HG03565 (cell line): ENCODE data around the gene SGCA.

Experiments
- ATAC-seq: cut with Tn5 transposase; IDR thresholded peaks from one replicate; pipeline ENCODE4 v1.9.1; 2021; ENCODE audit warnings: mild to moderate bottlenecking, moderate library complexity; ENCODE audit not compliant: unreplicated experiment

SGCA gene

GRCh38 chr17:50166518-50167181, 845 bp downstream of the SGCA start:
- no peak for ATAC-seq

- ATAC-seq = no peak
These were observed 1.6 kb downstream of the SGCA start for GRCh38 chr17:50167371-50167770.

DNA sequence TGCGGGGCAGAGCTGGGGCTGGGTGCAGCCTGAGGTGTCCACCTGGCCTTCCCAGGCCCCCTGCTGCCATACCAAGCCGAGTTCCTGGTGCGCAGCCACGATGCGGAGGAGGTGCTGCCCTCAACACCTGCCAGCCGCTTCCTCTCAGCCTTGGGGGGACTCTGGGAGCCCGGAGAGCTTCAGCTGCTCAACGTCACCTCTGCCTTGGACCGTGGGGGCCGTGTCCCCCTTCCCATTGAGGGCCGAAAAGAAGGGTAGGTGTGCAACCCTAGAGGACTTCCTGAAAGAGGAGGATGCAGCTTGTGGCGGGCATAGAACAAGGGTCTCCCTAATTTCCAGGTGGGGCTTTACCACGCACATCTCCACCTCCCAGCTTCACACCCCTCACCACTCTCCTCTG, 2.5 kb downstream of the SGCA start:
- no peak for ATAC-seq

DNA sequence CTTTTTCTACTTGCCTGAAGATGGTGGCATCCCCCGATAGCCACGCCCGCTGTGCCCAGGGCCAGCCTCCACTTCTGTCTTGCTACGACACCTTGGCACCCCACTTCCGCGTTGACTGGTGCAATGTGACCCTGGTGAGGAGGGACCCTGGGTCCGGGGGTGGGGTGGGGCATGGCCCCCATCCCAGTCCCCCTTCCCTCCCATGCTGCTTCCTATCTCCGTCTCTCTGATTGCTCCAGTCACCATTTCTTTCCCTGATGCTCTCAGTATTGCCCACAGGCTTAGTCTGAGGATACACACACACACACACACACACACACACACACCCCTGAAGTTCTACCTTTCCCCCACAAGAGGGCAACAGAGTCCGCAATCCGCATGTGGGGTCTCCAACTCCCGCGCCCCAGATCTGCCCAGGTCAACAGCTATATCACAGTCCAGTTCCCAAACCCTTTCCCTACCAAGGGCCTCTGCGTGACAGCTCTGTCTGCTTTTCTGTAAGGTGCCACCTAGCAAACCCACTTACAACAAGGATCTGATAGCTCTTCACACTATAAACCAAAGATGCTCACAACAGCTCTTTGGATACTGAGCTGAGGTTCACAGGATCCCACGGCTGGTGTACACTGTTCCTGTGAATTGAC, 3.4 kb downstream of the SGCA start:
- no peak for ATAC-seq

GRCh38 chr17:50169881-50170459, 4.2 kb downstream of the SGCA start:
- no peak for ATAC-seq

DNA sequence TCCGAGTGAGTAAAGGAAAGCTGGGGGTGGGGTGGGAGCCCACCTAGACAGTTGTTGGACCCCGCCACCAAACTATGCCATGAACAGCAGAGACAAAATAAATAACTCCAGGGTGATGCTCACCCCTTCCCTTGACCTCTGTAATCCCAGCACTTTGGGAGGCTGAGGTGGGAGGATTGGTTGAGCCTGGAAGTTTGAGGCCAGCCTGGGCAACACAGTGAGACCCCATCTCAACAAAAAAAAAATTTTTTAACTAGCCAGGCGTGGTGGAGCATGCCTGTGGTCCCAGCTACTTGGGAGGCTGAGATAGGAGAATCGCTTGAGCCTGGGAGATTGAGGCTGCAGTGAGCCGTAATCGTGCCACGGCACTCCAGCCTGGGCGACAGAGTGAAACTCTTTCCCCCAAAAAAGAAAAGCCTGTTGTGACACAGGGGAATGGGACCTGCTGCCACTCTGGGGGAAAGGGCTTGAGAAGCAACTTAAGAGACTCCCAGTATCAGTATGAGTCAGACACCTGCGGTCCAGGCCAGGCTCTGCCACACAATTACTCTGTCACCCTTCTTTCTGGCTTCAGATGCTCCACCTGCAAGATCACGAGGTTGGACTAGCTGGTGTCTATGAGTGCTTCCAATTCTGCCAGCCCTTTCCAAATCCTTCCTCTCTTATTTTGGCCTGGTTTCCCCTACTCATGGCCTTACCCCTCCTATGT, 5.0 kb downstream of the SGCA start:
- peak; percentile 66 for ATAC-seq

GRCh38 chr17:50171371-50172071, 5.7 kb downstream of the SGCA start:
- ATAC-seq = no peak

DNA sequence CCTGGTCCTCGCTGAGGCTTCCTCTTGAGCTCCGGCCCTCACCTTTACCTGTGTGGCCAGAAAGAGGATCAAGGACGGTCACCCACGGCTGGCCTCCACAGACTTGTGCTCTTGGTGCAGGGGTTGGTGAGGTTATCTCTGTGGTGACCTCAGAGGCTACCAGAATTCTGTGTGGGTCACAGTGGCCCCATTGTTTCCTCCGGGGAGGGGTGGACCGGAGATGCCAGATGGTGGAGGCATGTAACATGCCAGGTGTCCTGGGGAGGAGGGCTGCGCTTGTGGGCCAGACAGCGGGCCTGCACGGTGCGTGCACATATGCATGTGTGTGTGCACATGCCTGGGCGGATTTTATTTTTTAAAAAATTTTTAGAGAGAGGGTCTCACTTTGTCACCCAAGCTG, 6.3 kb downstream of the SGCA start:
- ATAC-seq = no peak

GRCh38 chr17:50172936-50173334, 7.1 kb downstream of the SGCA start:
- no peak for ATAC-seq

GRCh38 chr17:50173335-50173941, 7.6 kb downstream of the SGCA start:
- no peak for ATAC-seq

DNA sequence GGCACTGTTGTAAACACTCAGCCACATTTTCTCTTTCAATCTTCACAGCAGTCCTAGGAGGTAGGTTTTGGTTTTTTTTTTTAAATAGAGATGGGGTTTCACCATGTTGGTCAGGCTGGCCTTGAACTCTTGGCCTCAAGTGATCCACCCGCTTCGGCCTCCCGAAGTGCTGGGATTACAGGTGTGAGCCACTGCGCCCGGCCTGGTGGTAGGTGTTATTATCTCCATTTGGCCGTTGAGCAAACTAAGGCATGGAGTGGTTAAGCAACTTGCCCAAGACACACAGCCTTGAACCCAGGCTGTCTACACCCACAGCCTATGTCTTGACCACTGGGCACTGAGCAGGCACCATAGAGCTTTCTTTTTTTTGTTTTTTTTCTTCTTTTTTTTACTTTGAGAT, 8.6 kb downstream of the SGCA start:
- no peak for ATAC-seq

- ATAC-seq = no peak
These were observed 9.4 kb downstream of the SGCA start for GRCh38 chr17:50175035-50175807.

- no peak for ATAC-seq
These were observed 11.0 kb downstream of the SGCA start for GRCh38 chr17:50176559-50177357.

DNA sequence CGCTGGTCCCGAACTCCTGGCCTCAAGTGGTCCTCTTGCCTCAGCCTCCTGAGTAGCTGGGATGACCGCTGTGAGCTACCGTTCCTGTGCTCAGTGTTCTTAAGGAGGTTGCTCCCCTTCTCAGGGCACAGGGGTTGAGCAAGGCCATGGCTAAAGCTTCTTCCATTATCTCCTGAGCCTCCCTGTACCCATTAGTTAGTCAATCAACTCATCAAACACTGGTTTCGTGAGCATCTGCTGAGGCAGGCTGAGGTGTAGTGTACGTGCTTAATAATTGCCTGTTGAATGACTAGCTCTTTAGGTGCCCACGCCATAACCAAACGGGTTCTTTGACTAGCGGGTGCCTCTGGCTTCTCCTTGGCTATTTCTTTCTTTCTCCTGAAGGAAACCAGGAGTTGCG, 11.7 kb downstream of the SGCA start:
- no peak for ATAC-seq

- ATAC-seq = no peak
These were observed 12.4 kb downstream of the SGCA start for GRCh38 chr17:50177983-50178834.

DNA sequence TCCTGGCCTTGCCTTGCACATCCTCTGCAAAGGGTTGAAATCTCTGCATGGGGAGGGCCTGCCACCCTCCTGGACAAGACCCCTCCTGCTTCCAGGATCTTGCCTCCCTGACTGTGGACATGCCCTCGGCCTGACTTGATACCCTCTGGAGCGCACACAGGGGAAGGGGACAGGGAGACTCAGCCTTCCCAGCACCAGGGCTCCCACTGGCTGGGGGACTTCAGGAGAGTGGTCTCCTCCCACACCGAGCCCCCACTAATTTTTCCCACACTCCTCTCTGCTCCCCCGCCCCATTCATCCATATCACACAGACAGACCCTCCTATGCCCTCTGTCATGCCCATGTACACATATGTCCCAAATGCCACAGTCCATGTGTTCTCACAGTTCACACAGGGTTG, 14.3 kb downstream of the SGCA start:
- ATAC-seq = no peak

GRCh38 chr17:50180620-50181019, 14.8 kb downstream of the SGCA start:
- ATAC-seq = no peak

- no peak for ATAC-seq
These were observed 15.3 kb downstream of the SGCA start for GRCh38 chr17:50181144-50181543.
